Measurements from ENCODE around the gene HMCN2. TPM values are rescaled to one million over a fixed set of nuclear protein-coding genes. Genes with fewer than 3 reads are reported as not detected.
A peak's percentile ranks its signal among the peaks of the same experiment; 100 is the strongest.

Gene HMCN2
- total RNA-seq, 1 experiment from 2014 or later = 8.6 TPM

GRCh38 chr9:130372057-130372456, 106.5 kb downstream of the HMCN2 start:
- H3K4me2 ChIP-seq (ENCODE audit: insufficient read depth, insufficient read length, low read length) = no peak overlapping the region
- H3K27ac Mint-ChIP-seq = peak overlapping the region in 1 of 3 experiments; percentile 77; a peak in 2 of 7 replicates
- TF ChIP-seq CTCF (conservative IDR thresholded peaks at IDR 0.05) = no peak

More at GRCh38 chr9:130372057-130372456, 106.5 kb downstream of the HMCN2 start:
- H3K14ac ChIP-seq (ENCODE audit: insufficient read depth, low read length) = no peak overlapping the region
- H3K79me2 ChIP-seq (ENCODE audit: insufficient read depth, low read length) = no peaks in the 10 kb centered on the region
- no peak overlapping the region for H3K18ac ChIP-seq (ENCODE audit: insufficient read length, low read depth, low read length)
- no peak overlapping the region for H2AFZ ChIP-seq (ENCODE audit: low read length)
- H3K27ac ChIP-seq (ENCODE audit: insufficient read length, low read depth, low read length) = no peak overlapping the region
- Mint-ChIP-seq H3K4me1 (peaks cover 14 to 19% of the 10 kb centered on the region in 2 experiments), H3K4me3 (no peak overlapping the region), H3K27me3 (ENCODE audit: low read depth) (no peaks in the 10 kb centered on the region; the same call in 1 of the 2 replicates), H3K9me3 (peaks cover 0 to 1% of the 10 kb centered on the region in 2 experiments; a peak in 1 of 5 replicates), H3K36me3 (ENCODE audit: insufficient read depth in 1 of 3, low read depth in 3 of 3) (peaks cover 0 to 14% (median 11%) of the 10 kb centered on the region in 3 experiments; a peak in 6 of 7 replicates)
- H2BK20ac ChIP-seq (ENCODE audit: low read depth, low read length, poor library complexity, severe bottlenecking) = no peak overlapping the region
- no peaks in the 10 kb centered on the region for H3K79me1 ChIP-seq (ENCODE audit: insufficient read depth, low read depth, low read length, poor library complexity, severe bottlenecking)
- no peak overlapping the region for H2BK5ac ChIP-seq (ENCODE audit: insufficient read length, low read length)
- H3K4me1 ChIP-seq (ENCODE audit: insufficient read depth, low read length) = no peaks in the 10 kb centered on the region
- H3K23me2 ChIP-seq (ENCODE audit: insufficient read length, low read depth, low read length, poor library complexity, severe bottlenecking) = no peaks in the 10 kb centered on the region
- H3K9me3 ChIP-seq (ENCODE audit: control insufficient read depth, low read depth, low read length) = no peaks in the 10 kb centered on the region
- no peak overlapping the region for H3K9ac ChIP-seq (ENCODE audit: extremely low read depth, insufficient read length, low read length)
- no peaks in the 10 kb centered on the region for H3K27me3 ChIP-seq (ENCODE audit: insufficient read depth, low read length)
- H3K56ac ChIP-seq (ENCODE audit: insufficient read length, low read depth, low read length) = no peak overlapping the region
- no peak overlapping the region for H3K23ac ChIP-seq (ENCODE audit: insufficient read length, low read depth, low read length)
- no peaks in the 10 kb centered on the region for H4K20me1 ChIP-seq (ENCODE audit: control insufficient read depth, insufficient read depth, insufficient read length)
- H3T11ph ChIP-seq (ENCODE audit: low read length) = no peak overlapping the region
- H2BK15ac ChIP-seq (ENCODE audit: low read depth, low read length) = no peak overlapping the region
- H2AK5ac ChIP-seq (ENCODE audit: insufficient read length, low read length) = no peak overlapping the region
- WGBS (ENCODE audit: extremely low coverage, insufficient read length, low lambda C conversion rate) = no CpG with 5 or more reads among the region's 7 CpGs
- no peak overlapping the region for H4K5ac ChIP-seq (ENCODE audit: insufficient read length, low read depth, low read length)
- no peak overlapping the region for H3K4ac ChIP-seq (ENCODE audit: low read depth, low read length)
- H4K8ac ChIP-seq (replicated peaks; ENCODE audit: insufficient read length, low read depth, low read length) = no peak overlapping the region
- no peak for DNase-seq
- no peak overlapping the region for H4K91ac ChIP-seq (ENCODE audit: insufficient read length, low read depth, low read length)
- H2BK12ac ChIP-seq (ENCODE audit: insufficient read length, low read depth, low read length) = no peak overlapping the region
- no peak overlapping the region for H2BK120ac ChIP-seq (ENCODE audit: low read depth, low read length, poor library complexity, severe bottlenecking)

Data from H9 (cell line).